Stimulated activated CD4-positive, alpha-beta T cell treated with anti-CD3 and anti-CD28 coated beads, Interleukin-12 subunit alpha, Interleukin-12 subunit beta, amount 100 ng/mL, for 24 hours (primary cell): ENCODE measurements around the gene SS18.
"Not testable (repeated sequence)": the region's sequence is repeated elsewhere in the genome, so short reads cannot be mapped to it uniquely, and the experiment has no call there.

Experiments used
- DNase-seq, 2 experiments: peaks; one replicate each; pipeline ENCODE4 v3.0.0-alpha.2; 2020; ENCODE audit warnings: low read depth in 2 of 2

Gene SS18

GRCh38 chr18:26090130-26091046, at the start of gene SS18:
SS18 (minus strand) TSS chr18:26090613; CDS start chr18:26090569, 44 bp downstream.
- peak; percentile 76 to 87 for DNase-seq

GRCh38 chr18:26135548-26135947, 45.1 kb upstream of the SS18 start:
- no peak for DNase-seq

- DNase-seq, result no peak
Observed at GRCh38 chr18:26134107-26134506, 43.7 kb upstream of the SS18 start.

- peak; percentile 8 to 12 for DNase-seq
Observed at GRCh38 chr18:26133652-26134051, 43.2 kb upstream of the SS18 start, which contains the start of gene PSMA8. PSMA8 (plus strand) TSS chr18:26133869; CDS start chr18:26133966, 97 bp downstream.

GRCh38 chr18:26128192-26128591, 37.8 kb upstream of the SS18 start:
- not testable (repeated sequence) for DNase-seq

GRCh38 chr18:26127786-26128185, 37.4 kb upstream of the SS18 start:
- DNase-seq, result no peak

- not testable (repeated sequence) for DNase-seq
Observed at GRCh38 chr18:26121994-26122393, 31.6 kb upstream of the SS18 start.

GRCh38 chr18:26121476-26121875, 31.1 kb upstream of the SS18 start:
- DNase-seq, result no peak

- no peak for DNase-seq
Observed at GRCh38 chr18:26119246-26119645, 28.8 kb upstream of the SS18 start.

GRCh38 chr18:26104035-26104434, 13.6 kb upstream of the SS18 start:
- DNase-seq, result no peak

GRCh38 chr18:26103579-26103978, 13.2 kb upstream of the SS18 start:
- DNase-seq, result peak in 1 of 2 experiments; percentile 24

GRCh38 chr18:26097563-26097962, 7.2 kb upstream of the SS18 start:
- no peak for DNase-seq

GRCh38 chr18:26096852-26097251, 6.4 kb upstream of the SS18 start:
- no peak for DNase-seq

GRCh38 chr18:26091047-26091630, 726 bp upstream of the SS18 start:
- peak in 1 of 2 experiments; percentile 49 for DNase-seq

GRCh38 chr18:26089293-26090129, 902 bp downstream of the SS18 start:
- DNase-seq, result no peak

- no peak for DNase-seq
Observed at GRCh38 chr18:26088487-26088886, 1.9 kb downstream of the SS18 start.

- DNase-seq, result no peak
Observed at GRCh38 chr18:26086959-26087358, 3.5 kb downstream of the SS18 start.

- no peak for DNase-seq
Observed at GRCh38 chr18:26085056-26085455, 5.4 kb downstream of the SS18 start.

GRCh38 chr18:26083099-26083498, 7.3 kb downstream of the SS18 start:
- DNase-seq, result no peak

- no peak for DNase-seq
Observed at GRCh38 chr18:26082475-26082874, 7.9 kb downstream of the SS18 start.

- no peak for DNase-seq
Observed at GRCh38 chr18:26074246-26074645, 16.2 kb downstream of the SS18 start.

- no peak for DNase-seq
Observed at GRCh38 chr18:26073758-26074157, 16.7 kb downstream of the SS18 start.
